Stromal cell of bone marrow (primary cell): Measurements from ENCODE around the gene LOXHD1.

Experiments
- DNase-seq: peaks from one replicate; pipeline ENCODE4 v3.0.0-alpha.2; 2012; ENCODE audit warnings: low read depth

The LOXHD1 gene

GRCh38 chr18:46672062-46672970 is 15.3 kb upstream of the LOXHD1 start:
- peak; percentile 76 for DNase-seq

DNA sequence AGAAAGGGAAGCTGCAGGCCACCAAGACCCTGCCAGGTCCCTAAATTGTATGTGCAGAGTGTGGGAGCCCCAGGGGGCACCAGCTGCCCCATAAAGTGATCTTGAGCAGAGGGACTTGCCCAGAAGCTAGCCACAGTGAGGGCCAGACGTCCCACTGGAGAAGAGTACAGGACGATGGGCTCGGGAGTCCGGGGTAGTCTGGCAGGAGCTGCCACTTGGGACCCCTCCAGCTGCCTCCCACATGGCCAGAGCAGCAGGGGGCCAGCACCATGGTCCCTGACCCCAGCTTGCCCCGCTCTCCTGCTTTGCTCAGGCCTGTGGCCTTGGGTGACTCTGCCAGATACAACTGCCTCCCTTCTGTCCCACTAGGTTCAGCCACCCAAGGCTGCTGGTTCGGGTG is 11.7 kb upstream of the LOXHD1 start:
- no peak for DNase-seq

DNA sequence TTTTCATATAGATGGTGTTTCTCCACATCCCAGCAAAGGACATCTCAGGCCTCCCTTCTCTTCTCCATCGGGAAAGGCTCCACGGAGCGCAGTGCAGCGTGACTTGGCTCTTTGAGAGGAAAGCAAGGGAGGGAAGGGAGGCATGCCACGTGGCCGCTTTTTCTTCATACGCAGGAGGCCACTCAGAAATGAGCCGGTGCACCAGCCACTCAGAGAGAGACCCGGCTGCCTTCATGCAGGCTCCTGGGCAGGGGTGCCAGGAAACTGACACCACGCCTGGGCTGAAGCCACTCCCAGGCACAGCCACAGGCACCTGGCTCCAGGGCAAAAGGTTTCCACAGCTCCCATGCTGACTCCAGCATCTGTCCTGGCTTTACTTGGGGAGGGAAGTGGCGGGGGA is 11.1 kb upstream of the LOXHD1 start:
- no peak for DNase-seq

DNA sequence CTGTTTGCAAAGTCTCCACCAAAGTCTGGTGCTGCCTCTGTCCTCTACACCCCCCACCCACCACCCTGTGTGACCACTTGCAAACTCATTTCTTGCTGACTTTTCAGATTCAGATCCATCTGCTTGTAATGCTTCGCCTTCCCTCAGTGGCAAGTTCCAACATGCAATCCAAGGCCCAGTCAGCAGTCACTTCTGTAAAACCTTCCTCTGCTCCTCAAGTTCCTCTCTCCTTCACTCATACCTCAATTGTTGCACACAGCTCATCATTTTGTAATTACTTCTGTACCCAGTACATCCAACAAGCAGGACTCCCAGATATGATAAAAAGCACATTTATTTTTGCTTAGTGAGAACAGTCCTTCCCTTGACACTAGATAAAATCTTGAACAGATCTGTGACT is 6.5 kb upstream of the LOXHD1 start:
- DNase-seq = no peak

DNA sequence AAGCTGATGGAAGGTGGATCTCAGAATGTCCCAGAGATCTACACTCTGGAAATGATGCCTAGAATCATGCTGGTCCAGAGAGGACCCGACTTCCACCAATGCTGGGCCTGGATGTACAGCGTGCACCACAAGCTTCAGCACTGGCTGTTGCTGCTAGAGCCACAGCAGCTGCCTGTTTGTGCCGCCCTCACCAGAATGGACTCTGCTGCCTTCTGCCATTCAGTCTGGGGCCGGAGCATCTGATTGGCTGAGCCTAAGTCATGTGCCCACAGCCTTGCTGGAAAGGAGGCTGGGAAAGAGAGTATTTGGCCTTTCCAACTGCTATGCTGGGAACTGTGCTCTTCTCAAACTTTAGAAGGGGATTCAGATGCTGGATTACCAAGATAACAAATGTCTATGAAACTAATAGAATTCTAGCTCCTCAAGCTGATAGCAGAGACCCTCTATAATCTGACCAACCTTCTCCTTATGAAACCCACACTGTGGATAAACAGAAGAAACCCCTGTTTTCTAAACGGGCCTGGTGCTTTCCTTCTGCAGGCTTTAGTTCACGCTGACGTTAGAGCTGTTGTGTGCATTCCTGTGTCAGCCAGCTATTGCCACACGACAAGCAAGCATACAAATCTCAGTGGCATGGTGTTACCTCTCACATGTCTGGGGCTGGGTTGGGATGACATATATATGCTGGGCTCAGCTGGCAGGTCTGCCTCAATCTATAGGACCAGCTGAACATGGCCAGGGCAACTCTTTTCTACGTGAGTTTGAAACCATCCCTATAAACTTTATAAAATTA is 4.1 kb upstream of the LOXHD1 start:
- no peak for DNase-seq

GRCh38 chr18:46659484-46659883 is 2.5 kb upstream of the LOXHD1 start:
- no peak for DNase-seq

DNA sequence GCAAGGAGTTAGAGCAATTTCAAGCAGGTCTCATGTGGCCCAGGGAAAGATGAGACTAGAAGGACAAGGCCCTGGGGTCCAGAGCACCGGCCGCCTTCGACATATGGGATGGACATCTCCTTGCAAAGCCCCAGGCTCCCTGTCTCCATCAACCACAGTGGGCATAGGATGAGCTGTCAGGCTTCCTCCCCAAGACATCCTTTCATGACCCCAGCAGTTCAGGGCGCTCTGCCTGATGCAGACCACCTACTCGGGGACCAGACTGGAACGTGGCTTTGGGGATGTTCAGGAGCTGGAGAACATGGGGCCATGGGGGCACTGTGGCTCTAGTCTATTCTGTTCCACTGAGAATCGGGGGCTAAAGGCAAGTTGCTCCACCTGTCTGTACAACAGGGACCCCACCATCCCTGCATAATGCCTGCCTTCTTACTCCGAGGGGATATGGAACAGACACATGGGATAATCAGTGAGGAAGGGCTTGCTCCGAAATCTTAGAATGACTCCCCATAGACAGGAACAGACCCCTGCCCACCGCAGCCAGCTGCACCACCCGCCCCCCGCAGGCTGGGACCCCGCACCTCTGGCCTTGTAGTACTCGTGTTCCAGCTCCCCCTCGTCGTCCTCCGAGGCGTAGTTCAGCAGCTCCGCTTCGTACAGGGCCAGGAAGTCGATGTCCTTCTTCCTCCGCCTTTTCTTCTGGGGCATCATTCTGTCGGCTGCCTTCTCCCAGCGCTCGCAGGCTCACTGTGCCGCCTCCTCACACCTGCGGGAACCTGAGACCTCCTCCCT is 500 bp downstream of the LOXHD1 start:
- DNase-seq = no peak

DNA sequence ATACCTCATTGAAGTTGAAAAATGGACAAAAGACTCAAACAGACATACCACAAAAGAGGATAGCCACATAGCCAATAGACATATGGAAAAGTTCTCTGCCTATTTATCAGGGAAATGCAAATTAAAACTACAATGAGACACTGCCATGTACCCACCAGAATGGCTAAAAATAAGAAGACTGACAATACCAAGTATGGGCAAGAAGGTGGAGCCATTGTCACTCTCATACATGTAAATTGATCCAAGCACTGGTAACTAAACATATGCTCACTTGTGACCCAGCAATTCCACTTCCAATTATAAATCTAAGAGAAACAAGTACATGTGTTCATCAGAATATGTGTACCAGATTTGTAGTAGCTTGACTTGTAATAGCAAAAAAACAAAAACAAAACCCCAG is 4.6 kb downstream of the LOXHD1 start:
- no peak for DNase-seq

DNA sequence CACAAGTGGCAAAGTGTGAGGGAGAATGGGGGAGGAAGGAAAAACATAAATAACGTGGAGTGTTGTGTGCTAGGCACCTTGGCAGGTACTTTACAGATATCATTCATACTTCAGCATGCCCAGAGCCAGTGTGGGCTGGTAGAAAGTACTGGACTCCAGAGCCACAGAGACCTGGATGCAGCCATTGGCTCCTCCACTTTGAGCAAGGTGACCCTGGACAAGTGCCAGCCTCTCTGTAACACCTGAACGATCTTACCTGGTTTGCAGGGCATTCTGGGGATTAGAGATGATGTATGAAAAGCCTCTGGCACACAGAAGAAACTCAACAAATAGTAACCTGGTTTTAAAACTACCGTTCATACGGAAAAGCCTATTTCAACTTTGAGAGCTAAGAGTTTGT is 6.3 kb downstream of the LOXHD1 start:
- no peak for DNase-seq

DNA sequence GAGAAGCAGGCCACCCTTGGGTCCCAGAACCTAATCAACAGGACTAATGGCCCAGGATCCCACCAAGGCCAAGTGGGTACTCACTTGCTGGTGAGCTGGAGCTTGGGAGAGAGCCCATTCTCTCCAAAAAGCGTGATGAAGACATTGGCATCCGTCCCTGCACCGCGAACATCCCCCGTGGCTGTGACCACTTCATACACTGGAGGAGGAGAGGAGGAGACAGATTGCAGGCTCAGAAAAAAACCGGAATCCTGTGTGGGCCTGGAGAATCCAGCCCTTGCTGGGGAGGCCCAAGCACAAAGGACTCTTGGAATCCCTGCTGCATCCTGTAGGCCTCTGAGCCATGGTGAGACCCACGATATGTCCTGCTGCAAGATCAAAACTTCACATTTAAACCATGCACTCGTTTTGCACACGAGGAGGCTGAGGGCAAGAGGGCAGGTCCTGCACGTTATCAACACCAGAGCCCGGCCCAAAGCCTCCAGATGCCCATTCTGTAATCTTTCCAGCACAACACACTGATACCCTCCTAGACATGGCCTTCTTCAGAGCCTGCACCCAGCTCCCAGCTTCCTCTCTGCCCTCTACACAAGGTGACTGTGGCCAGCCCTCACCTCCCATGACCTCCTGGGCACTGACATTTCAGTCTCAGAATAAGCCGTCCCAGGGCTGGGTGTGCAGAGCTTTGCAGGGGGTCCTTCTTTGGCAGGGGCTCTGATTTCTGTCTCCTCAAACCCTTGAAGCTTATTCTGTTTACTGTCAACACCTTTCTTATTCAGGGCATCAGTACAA is 7.8 kb downstream of the LOXHD1 start:
- no peak for DNase-seq

GRCh38 chr18:46646468-46646867 is 10.6 kb downstream of the LOXHD1 start:
- no peak for DNase-seq

DNA sequence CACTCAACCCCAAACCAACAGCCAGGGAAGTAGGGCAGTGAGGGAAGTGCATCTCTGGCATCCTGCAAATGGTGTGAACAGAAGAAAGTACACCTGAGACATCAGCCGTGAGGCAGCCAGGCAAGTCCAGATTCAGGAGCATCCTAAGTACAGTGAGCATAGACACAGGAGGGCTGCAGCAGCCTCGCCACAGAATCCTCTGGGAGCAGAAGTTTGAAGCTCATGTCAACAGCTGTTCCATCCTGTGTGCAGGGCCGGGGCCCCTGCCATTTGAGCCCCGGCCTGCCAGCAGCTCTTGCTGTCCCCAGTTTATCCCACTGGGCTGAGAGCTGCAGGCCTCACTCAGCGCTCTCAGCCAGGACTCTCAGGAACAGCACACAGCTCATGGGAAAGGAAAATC is 14.5 kb downstream of the LOXHD1 start:
- no peak for DNase-seq

GRCh38 chr18:46641917-46642316 is 15.1 kb downstream of the LOXHD1 start:
- no peak for DNase-seq

DNA sequence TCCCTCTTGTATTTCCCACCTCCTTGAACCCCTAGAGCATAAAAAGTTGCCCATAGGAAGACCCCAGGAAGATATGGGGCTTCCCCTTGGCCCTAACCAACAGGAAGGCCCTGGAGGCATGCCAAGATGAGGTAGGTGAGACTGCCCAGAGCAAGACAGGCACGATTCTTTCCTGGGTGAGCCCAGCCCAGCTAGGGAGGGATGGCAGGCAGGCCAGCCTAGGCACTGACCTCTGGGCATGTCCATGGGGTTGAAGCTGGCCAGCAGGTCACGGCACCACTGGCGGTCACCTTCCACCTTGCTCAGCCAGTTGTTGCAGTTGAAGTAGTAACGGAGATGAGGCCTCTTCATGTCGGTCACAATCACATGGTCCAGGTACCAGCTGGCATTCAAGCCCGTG is 17.6 kb downstream of the LOXHD1 start:
- no peak for DNase-seq

- no peak for DNase-seq
Measured at GRCh38 chr18:46636040-46636630, 20.9 kb downstream of the LOXHD1 start.

DNA sequence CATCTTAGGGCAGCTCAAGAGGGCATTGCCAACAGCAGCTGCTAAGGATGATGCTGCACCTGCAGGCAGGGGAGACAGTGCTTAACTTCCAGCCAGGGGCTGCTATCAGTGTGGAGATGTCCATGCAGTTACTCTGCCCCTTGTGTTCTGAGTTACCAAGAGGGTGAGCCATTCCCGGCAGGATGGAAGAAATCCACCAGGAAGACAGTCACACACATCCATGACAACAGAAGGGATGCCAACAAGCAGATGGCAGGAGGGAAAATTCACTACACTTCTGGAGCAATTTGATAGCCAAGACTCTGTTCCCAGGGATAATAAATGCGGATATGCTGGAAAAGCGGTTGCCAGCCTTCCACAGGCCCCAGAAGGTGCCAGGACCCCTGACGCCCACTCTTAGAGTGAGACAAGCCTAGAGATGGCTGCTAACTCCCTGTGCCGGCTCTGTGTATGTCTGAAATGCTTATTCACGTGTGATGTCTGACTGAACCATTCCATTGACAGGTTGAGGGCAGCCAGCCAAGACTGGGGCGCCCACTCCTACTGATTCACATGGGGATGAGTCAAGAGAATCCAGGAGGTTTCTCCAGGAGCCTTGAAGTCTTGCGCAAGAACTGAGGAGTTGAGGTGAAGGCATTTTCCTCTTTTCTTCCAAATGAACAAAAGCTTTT is 24.5 kb downstream of the LOXHD1 start:
- DNase-seq = no peak

GRCh38 chr18:46630991-46631390 is 26.0 kb downstream of the LOXHD1 start:
- DNase-seq = no peak

- DNase-seq = no peak
Measured at GRCh38 chr18:46630160-46630559, 26.9 kb downstream of the LOXHD1 start.

DNA sequence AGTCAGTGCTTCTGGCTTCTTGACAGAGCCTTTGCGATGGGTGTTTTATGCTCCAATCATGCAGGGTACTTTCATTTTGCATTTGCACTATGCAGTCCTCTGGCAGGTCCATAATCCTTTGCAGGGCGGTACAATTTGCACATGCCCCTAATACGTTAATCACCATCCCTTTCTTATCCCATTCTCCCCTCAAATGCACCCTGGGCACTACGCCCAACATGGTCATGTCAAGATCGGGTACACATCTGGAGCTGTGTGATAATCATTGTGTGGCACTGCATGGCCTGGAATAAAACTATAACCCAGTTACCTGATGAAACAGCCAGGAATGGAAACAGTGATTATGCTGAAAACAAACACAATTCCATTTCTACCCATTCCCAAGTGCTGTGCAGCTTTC is 27.7 kb downstream of the LOXHD1 start:
- DNase-seq = no peak

DNA sequence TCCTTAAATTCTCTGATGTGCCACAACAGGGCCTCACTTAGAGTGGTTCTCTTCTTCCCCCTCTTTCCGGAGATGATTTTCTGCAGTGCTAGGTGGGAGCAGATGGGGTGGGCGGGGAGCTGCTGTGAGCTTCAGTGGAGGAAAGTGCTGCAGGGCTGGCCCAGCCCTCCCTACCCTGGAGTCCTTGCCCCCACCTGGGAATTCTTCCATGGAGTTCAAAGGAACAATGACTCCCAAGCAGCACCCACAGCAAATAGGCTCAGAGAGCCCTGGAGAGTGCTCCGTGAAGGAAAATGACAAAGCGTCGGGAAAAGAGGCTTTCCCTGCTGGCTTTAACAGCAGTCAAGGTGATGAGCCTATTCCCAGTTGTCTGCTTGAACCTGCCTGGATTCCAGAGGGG is 28.8 kb downstream of the LOXHD1 start:
- no peak for DNase-seq

GRCh38 chr18:46627136-46627535 is 29.9 kb downstream of the LOXHD1 start:
- DNase-seq = no peak
